WERI-Rb-1 (cell line): ENCODE data around the gene SAMD11.
A peak's percentile ranks its signal among the peaks of the same experiment; 100 is the strongest.

ENCODE experiments used
- DNase-seq: peaks from one replicate; pipeline ENCODE4 v3.0.0-alpha.2; 2020
- H3K27ac ChIP-seq: fragments of 250-450 bp; sonication (Bioruptor Pico); 2 replicates; pipeline ENCODE4 v1.5.1; 2020; ENCODE audit warnings: mild to moderate bottlenecking, moderate library complexity
- H3K27me3 ChIP-seq: fragments of 250-450 bp; sonication (Bioruptor Pico); 2 replicates; pipeline ENCODE4 v1.5.1; 2021; ENCODE audit warnings: mild to moderate bottlenecking, low read depth, moderate library complexity; ENCODE audit not compliant: insufficient read depth, severe bottlenecking
- H3K36me3 ChIP-seq: fragments of 250-450 bp; sonication (Bioruptor Pico); 2 replicates; pipeline ENCODE4 v1.5.1; 2020; ENCODE audit warnings: mild to moderate bottlenecking, moderate library complexity
- H3K4me3 ChIP-seq: 2 replicates; pipeline ENCODE4 v1.5.1; 2011; ENCODE audit warnings: low read depth, mild to moderate bottlenecking, control low read depth, low read length
- H3K9me3 ChIP-seq: fragments of 250-450 bp; sonication (Bioruptor Pico); 2 replicates; pipeline ENCODE4 v1.5.1; 2021; ENCODE audit warnings: mild to moderate bottlenecking, moderate library complexity; ENCODE audit not compliant: severe bottlenecking
- CTCF ChIP-seq: IDR thresholded peaks from 2 replicates; pipeline ENCODE4 v1.5.1; 2011; ENCODE audit warnings: low read depth, mild to moderate bottlenecking, control low read depth, inconsistent platforms, low read length

SAMD11 gene

GRCh38 chr1:909861-910310 is 13.8 kb upstream of the SAMD11 start:
- no peaks in the 10 kb centered on the region for H3K9me3 ChIP-seq
- DNase-seq, result no peak
- H3K27me3 ChIP-seq, result no peaks in the 10 kb centered on the region
- TF ChIP-seq CTCF, result no peak
- H3K4me3 ChIP-seq, result no peak overlapping the region
- H3K36me3 ChIP-seq, result peaks cover 14% of the 10 kb centered on the region
- H3K27ac ChIP-seq, result no peak overlapping the region

- H3K4me3 ChIP-seq, result no peak overlapping the region
- no peaks in the 10 kb centered on the region for H3K27me3 ChIP-seq
- TF ChIP-seq CTCF, result no peak
Measured at GRCh38 chr1:910311-910880, 13.3 kb upstream of the SAMD11 start.

GRCh38 chr1:910881-911721 is 12.6 kb upstream of the SAMD11 start:
- peak overlapping the region; percentile 71 for H3K27ac ChIP-seq
- no peak overlapping the region for H3K4me3 ChIP-seq
- peak; percentile 81 for DNase-seq
- H3K36me3 ChIP-seq, result peaks cover 9% of the 10 kb centered on the region
- H3K27me3 ChIP-seq, result no peaks in the 10 kb centered on the region
- H3K9me3 ChIP-seq, result no peaks in the 10 kb centered on the region
- no peak for TF ChIP-seq CTCF

More at GRCh38 chr1:910311-910880, 13.3 kb upstream of the SAMD11 start:
- no peak for DNase-seq
- H3K27ac ChIP-seq, result peak overlapping the region; percentile 71
- H3K36me3 ChIP-seq, result peaks cover 14% of the 10 kb centered on the region
- H3K9me3 ChIP-seq, result no peaks in the 10 kb centered on the region

- DNase-seq, result peak; percentile 77
- 0 out of 2 replicates have a peak, but pooled peaks have one; percentile 15 for TF ChIP-seq CTCF
- no peaks in the 10 kb centered on the region for H3K9me3 ChIP-seq
- peak overlapping the region; percentile 71 for H3K27ac ChIP-seq
- H3K27me3 ChIP-seq, result no peaks in the 10 kb centered on the region
- no peaks in the 10 kb centered on the region; the same call in none of the 2 replicates for H3K36me3 ChIP-seq
- H3K4me3 ChIP-seq, result no peak overlapping the region
Measured at GRCh38 chr1:911875-912739, 11.6 kb upstream of the SAMD11 start.

GRCh38 chr1:912740-913301 is 10.9 kb upstream of the SAMD11 start:
- Histone ChIP-seq H3K27ac (peak overlapping the region; percentile 71), H3K36me3 (no peaks in the 10 kb centered on the region; the same call in none of the 2 replicates), H3K9me3 (no peaks in the 10 kb centered on the region), H3K4me3 (no peak overlapping the region), H3K27me3 (no peaks in the 10 kb centered on the region)
- peak; percentile 68 for DNase-seq
- peak; percentile 43 for TF ChIP-seq CTCF
